ENCODE results near the gene MYO3B.
"Not testable (repeated sequence)": the region's sequence is repeated elsewhere in the genome, so short reads cannot be mapped to it uniquely, and the experiment has no call there.

Gene MYO3B

GRCh38 chr2:170665743-170666142 is 487.8 kb downstream of the MYO3B start:
- Histone ChIP-seq H3K4me3 (no peak overlapping the region), H3K27ac (no peak overlapping the region)
- TF ChIP-seq, protein P1, sequence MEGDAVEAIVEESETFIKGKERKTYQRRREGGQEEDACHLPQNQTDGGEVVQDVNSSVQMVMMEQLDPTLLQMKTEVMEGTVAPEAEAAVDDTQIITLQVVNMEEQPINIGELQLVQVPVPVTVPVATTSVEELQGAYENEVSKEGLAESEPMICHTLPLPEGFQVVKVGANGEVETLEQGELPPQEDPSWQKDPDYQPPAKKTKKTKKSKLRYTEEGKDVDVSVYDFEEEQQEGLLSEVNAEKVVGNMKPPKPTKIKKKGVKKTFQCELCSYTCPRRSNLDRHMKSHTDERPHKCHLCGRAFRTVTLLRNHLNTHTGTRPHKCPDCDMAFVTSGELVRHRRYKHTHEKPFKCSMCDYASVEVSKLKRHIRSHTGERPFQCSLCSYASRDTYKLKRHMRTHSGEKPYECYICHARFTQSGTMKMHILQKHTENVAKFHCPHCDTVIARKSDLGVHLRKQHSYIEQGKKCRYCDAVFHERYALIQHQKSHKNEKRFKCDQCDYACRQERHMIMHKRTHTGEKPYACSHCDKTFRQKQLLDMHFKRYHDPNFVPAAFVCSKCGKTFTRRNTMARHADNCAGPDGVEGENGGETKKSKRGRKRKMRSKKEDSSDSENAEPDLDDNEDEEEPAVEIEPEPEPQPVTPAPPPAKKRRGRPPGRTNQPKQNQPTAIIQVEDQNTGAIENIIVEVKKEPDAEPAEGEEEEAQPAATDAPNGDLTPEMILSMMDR (IDR thresholded peaks at IDR 0.05): no peak
- DNase-seq (ENCODE audit: low spot score): no peak

DNA sequence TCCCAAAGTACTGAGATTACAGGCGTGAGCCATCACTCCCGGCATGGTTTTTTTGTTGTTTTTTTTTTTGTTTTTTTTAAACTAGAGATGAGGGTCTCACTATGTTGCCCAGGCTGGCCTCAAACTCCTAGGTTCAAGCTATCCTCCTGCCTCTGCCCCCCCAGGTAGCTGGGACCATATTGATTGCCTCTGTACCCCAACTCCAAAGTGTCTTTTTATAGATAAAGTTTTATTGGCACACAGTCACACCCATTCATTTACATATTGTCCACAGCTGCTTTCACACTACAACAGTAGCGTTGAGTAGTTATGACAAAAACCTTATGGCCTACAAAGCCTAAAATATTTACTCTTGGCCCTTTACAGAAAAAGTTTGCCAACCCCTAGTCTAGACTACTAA is 492.0 kb downstream of the MYO3B start:
- DNase-seq (ENCODE audit: low spot score): no peak
- TF ChIP-seq, protein P1 (IDR thresholded peaks at IDR 0.05): no peak
- Histone ChIP-seq H3K4me3 (no peak overlapping the region), H3K27ac (no peak overlapping the region)

- DNase-seq (ENCODE audit: low spot score): no peak
- Histone ChIP-seq H3K27ac (no peak overlapping the region), H3K4me3 (no peak overlapping the region)
- TF ChIP-seq, protein P1 (IDR thresholded peaks at IDR 0.05): no peak
Measured at GRCh38 chr2:170670651-170671050, 492.7 kb downstream of the MYO3B start.

DNA sequence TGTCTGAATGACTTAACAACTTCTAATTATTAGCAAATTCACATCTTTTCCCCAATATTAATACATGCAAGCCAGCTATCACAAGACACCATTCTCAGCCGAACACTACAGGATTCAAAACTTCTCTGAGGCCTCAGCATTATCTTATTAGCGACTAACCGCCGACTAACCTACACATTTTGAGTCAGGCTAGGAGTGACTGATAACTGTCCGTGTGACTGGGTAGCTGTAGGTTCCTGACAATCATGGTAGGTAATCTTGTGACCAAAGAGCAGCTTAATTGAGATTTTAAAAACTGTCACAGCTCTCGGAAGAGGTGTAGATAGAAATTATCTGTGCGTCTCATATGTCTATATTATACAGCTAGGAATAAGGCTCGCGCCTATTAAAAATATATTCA is 493.1 kb downstream of the MYO3B start:
- TF ChIP-seq, protein P1 (IDR thresholded peaks at IDR 0.05): no peak
- no peak overlapping the region for H3K4me3 ChIP-seq
- no peak for DNase-seq (ENCODE audit: low spot score)
- no peak overlapping the region for H3K27ac ChIP-seq

GRCh38 chr2:170674282-170674681 is 496.3 kb downstream of the MYO3B start:
- not testable (repeated sequence) for H3K4me3 ChIP-seq; H3K27ac ChIP-seq; DNase-seq (ENCODE audit: low spot score)

GRCh38 chr2:170675701-170676100 is 497.8 kb downstream of the MYO3B start:
- Histone ChIP-seq H3K4me3 (no peak overlapping the region), H3K27ac (no peak overlapping the region)
- TF ChIP-seq, protein P1 (IDR thresholded peaks at IDR 0.05): no peak
- DNase-seq (ENCODE audit: low spot score): no peak

- no peak for DNase-seq (ENCODE audit: low spot score)
- Histone ChIP-seq H3K4me3 (no peak overlapping the region), H3K27ac (no peak overlapping the region)
- TF ChIP-seq, protein P1 (IDR thresholded peaks at IDR 0.05): no peak
Measured at GRCh38 chr2:170679607-170680079, 501.7 kb downstream of the MYO3B start.

Data from coronary artery (tissue), 2 donors.